Left ventricle myocardium inferior (tissue), 1 donor: ENCODE measurements around the gene TAPT1. TPM values are rescaled to one million over a fixed set of nuclear protein-coding genes. Genes with fewer than 3 reads are reported as not detected.

Source experiments
- DNase-seq: peaks from one replicate; pipeline ENCODE4 v3.0.0-alpha.2; 2020
- H3K27ac ChIP-seq: fragments of 200-600 bp; replicated peaks from 2 replicates; pipeline ENCODE4 v1.8.0; 2021
- H3K27me3 ChIP-seq: fragments of 200-600 bp; 2 replicates; pipeline ENCODE4 v1.8.0; 2021; ENCODE audit warnings: low read depth
- H3K36me3 ChIP-seq: fragments of 200-600 bp; 2 replicates; pipeline ENCODE4 v1.8.0; 2021
- H3K4me1 ChIP-seq: fragments of 200-600 bp; 2 replicates; pipeline ENCODE4 v1.8.0; 2021
- H3K4me3 ChIP-seq: fragments of 200-600 bp; 2 replicates; pipeline ENCODE4 v1.8.0; 2021; ENCODE audit warnings: mild to moderate bottlenecking, moderate library complexity
- H3K9me3 ChIP-seq: fragments of 200-600 bp; replicated peaks from 2 replicates; pipeline ENCODE4 v1.8.0; 2021
- intact Hi-C: fragments of 100-400 bp; cut with micrococcal nuclease; formaldehyde crosslinking; loops from one replicate; pipeline ENCODE4 v1.11.0; 2022
- total RNA-seq: library from RNA; stranded (reverse); fragmentation: NEBNext Ultra II Directional; extraction: Animal tissue kit (Norgen Biotek cat#: 25700); gene quantifications from one replicate; pipeline ENCODE4 v1.2.1, GENCODE V29; 2021
- TF ChIP-seq, protein P1 (sequence below): fragments of 200-600 bp; IDR thresholded peaks from 2 replicates; pipeline ENCODE4 v1.8.0; 2021; ENCODE audit warnings: antibody characterized with exemption, mild to moderate bottlenecking, borderline replicate concordance
- donor health status: DM: no; HTN: yes; CAD: no; lungs with severe emphysema.

The TAPT1 gene
- total RNA-seq, 1 donor from 2014 or later = 35.3 TPM

DNA sequence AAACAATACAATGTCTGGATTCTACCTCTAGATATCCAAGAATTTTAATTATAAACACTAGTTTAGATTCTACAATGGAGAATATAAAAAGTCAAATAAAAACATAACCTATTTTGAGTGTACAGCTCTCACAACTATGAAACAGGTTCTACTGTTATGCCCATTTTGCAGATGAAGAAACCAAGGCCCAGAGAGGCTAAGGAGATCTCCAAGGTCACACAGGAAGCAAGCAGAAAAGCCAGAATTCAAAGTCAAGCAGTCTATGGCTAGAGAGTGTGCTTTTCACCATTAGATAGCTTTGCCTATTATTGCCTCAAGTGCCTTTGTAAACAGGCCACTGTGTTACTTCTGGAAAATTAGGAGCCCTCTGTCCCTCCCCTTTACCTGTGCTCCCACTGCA is 7.3 kb downstream of the TAPT1 start:
- peaks cover 78% of the 10 kb centered on the region for H3K4me1 ChIP-seq
- DNase-seq = no peak
- H3K27me3 ChIP-seq = no peaks in the 10 kb centered on the region
- H3K4me3 ChIP-seq = no peak overlapping the region
- no peaks in the 10 kb centered on the region for H3K9me3 ChIP-seq
- TF ChIP-seq, protein P1, sequence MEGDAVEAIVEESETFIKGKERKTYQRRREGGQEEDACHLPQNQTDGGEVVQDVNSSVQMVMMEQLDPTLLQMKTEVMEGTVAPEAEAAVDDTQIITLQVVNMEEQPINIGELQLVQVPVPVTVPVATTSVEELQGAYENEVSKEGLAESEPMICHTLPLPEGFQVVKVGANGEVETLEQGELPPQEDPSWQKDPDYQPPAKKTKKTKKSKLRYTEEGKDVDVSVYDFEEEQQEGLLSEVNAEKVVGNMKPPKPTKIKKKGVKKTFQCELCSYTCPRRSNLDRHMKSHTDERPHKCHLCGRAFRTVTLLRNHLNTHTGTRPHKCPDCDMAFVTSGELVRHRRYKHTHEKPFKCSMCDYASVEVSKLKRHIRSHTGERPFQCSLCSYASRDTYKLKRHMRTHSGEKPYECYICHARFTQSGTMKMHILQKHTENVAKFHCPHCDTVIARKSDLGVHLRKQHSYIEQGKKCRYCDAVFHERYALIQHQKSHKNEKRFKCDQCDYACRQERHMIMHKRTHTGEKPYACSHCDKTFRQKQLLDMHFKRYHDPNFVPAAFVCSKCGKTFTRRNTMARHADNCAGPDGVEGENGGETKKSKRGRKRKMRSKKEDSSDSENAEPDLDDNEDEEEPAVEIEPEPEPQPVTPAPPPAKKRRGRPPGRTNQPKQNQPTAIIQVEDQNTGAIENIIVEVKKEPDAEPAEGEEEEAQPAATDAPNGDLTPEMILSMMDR = no peak
- intact Hi-C loops = no loop called here
- H3K36me3 ChIP-seq = no peaks in the 10 kb centered on the region
- H3K27ac ChIP-seq = no peak overlapping the region

DNA sequence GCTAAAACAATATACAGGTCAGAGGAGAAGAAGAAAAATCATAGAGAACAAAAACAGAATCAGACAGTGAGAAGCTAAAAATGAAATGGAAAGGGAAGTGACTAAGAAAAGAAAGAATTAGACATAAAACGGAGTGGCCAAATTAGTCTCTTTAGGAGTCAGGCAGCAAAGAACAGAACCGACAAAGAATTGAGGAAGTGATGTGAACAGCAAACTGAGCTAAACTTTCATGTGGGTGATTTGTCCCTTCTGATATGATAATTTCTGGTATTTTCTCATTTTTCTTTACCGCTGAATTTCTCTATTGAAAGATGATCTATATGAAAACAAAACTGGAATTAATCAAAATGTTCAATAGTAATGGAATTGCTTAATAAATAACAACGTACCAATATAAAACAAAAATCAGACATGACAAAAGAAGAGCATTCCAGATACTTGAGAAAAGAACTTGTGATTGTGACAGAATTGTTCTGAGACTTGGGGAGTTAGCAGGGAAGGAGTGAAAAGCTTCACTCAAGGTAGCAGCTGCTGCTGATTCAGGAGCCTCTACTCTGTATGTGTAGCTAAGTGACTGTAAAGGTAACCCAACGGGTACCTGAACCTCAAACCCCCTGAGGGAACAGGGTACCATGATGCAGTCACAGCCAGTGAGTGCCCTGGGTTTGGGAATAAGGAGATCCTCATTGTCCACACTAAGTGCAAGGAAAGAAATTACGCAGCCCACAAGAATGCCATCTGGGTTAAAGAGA is 8.8 kb downstream of the TAPT1 start:
- Histone ChIP-seq H3K4me1 (peaks cover 71% of the 10 kb centered on the region), H3K27me3 (no peaks in the 10 kb centered on the region), H3K4me3 (no peak overlapping the region), H3K27ac (no peak overlapping the region), H3K36me3 (no peaks in the 10 kb centered on the region), H3K9me3 (no peaks in the 10 kb centered on the region)
- DNase-seq = no peak
- intact Hi-C loops = no loop called here
- TF ChIP-seq, protein P1 = no peak

DNA sequence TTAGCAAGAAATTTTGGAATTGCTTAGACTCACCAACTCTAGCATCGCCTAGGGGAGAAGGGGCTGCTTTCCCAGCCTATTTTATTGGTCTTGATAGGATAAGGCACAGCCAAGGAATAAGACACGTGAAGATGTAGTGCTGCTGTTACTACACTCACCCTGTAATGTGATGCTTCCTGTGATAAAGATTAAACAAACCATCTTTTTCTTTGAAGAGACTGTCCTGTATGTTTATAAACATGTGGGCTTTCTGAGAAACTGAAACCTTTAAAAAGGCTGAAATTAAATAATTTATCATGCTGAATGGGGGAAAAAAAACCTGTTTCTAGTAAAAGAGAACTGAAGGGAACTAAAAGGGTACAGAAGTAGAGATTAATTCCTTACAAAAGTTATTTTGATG is 13.2 kb downstream of the TAPT1 start:
- H3K4me1 ChIP-seq = peaks cover 51% of the 10 kb centered on the region
- H3K27me3 ChIP-seq = no peaks in the 10 kb centered on the region
- intact Hi-C loops = no loop called here
- H3K4me3 ChIP-seq = no peak overlapping the region
- TF ChIP-seq, protein P1 = no peak
- peaks cover 17% of the 10 kb centered on the region for H3K36me3 ChIP-seq
- DNase-seq = no peak
- H3K27ac ChIP-seq = no peak overlapping the region
- no peaks in the 10 kb centered on the region for H3K9me3 ChIP-seq

DNA sequence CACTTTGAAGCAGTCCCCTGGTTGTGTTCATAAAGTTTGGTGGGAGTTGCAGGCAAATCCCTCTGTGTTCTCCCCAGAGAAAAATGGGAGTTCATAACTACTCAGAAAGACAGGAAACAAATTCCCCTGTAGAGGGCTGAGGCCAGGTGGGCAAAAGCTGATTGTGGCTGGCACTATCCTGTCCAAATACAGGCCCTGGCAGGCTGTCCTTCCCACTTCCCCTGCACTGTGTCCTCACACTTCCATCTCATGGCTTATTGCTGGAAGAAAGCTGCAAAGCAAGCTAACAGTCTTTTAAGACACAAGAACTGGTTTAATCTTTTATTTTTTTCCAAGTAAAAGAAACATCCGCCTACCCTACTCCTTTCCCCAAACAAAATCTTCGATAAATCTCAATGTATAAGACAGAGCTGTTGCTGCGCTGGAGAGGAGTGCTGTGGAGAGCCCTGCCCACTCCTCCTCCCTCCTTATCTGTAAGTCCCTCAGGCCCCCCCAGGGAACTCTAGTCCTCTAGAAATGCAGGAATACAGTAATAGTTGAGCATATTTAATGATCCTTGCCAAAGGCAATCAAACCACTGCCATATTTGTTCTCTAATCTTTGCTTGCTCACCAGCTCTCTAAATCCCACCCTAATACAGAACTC is 14.0 kb downstream of the TAPT1 start:
- no peak overlapping the region for H3K4me3 ChIP-seq
- H3K9me3 ChIP-seq = no peaks in the 10 kb centered on the region

DNA sequence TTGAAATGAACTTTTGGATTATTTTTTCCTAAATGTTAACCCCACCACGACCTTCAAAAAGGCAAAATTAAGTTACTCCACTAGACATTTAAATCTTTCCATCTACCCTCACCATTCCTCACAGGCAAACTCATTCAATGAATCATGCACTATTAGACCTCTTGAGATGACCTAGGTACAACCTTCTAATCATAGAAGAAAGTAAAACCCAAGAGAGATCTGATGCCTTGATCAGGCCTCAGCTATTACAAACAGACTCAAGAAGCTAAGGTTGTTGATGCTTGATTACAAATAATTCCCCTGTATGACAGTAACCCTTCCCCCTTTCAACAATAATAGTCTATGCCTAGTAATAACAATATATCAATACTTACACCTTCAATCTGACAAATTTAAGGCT is 18.9 kb downstream of the TAPT1 start:
- H3K4me1 ChIP-seq = peaks cover 46% of the 10 kb centered on the region
- no peak overlapping the region for H3K4me3 ChIP-seq
- peaks cover 23% of the 10 kb centered on the region for H3K36me3 ChIP-seq
- H3K27me3 ChIP-seq = no peaks in the 10 kb centered on the region
- H3K9me3 ChIP-seq = no peaks in the 10 kb centered on the region
- TF ChIP-seq, protein P1 = no peak
- no peak overlapping the region for H3K27ac ChIP-seq
- intact Hi-C loops = no loop called here
- no peak for DNase-seq

More for the DNA sequence above, 14.0 kb downstream of the TAPT1 start:
- intact Hi-C loops = no loop called here
- Histone ChIP-seq H3K27ac (no peak overlapping the region), H3K4me1 (peaks cover 46% of the 10 kb centered on the region), H3K36me3 (peaks cover 17% of the 10 kb centered on the region), H3K27me3 (no peaks in the 10 kb centered on the region)
- TF ChIP-seq, protein P1 = no peak
- DNase-seq = no peak
